HG03432 (cell line): ENCODE results near the gene FIBIN.
"Not testable (repeated sequence)": the region's sequence is repeated elsewhere in the genome, so short reads cannot be mapped to it uniquely, and the experiment has no call there.

Source experiments
- ATAC-seq: cut with Tn5 transposase; IDR thresholded peaks from one replicate; pipeline ENCODE4 v1.9.1; 2021; ENCODE audit warnings: mild to moderate bottlenecking, moderate library complexity; ENCODE audit not compliant: unreplicated experiment

FIBIN gene

GRCh38 chr11:26976389-26976788 is 17.5 kb upstream of the FIBIN start:
- ATAC-seq: no peak

DNA sequence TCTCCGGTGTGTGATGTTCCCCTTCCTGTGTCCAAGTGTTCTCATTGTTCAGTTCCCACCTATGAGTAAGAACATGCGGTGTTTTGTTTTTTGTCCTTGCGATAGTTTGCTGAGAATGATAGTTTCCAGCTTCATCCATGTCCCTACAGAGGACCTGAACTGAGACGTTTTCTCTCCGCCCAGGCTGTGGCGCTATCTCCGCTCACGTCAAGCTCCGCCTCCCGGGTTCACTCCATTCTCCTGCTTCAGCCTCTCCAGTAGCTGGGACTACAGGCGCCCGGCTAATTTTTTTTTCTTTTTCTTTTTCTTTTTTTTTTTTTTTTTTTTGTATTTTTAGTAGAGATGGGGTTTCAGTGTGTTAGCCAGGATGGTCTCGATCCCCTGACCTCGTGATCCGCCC is 16.7 kb upstream of the FIBIN start:
- ATAC-seq: not testable (repeated sequence)

DNA sequence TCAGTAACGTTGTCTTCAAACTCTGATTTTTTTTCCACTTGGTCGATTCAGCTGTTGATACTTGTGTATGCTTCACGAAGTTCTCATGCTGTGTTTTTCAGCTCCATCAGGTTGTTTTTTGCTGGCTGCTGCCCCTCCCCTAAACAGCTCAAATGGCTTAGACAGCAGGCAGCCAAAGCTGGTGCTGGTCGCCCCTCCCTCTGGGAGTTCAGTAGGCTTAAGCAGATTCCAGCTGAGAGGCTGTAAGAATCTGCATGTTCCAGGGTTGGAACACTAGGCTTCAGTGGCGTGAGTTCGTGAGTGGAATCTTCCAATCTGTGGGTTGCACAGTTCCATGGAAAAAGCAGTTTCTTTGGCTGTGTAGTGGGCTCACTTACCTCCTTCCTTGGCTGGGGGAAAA is 10.3 kb upstream of the FIBIN start:
- no peak for ATAC-seq

DNA sequence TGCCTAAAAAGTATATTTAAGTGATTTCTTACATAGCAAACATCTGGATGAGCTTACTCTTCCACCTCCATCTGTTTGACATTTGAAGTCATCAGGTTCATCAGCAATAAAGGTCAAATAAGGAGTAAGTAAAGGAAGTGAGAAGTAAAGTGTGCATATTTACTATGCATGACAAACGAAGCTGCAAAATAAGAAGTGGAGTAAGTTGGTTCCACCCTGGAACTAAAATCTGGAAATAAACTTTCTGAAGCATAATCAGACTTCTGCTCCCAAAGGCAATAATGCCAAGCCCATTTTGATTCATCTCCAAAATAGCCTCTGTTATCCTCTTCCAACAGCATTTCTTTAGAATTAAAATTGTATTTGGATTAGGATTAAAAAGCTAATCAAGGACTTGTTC is 8.4 kb upstream of the FIBIN start:
- ATAC-seq: no peak

DNA sequence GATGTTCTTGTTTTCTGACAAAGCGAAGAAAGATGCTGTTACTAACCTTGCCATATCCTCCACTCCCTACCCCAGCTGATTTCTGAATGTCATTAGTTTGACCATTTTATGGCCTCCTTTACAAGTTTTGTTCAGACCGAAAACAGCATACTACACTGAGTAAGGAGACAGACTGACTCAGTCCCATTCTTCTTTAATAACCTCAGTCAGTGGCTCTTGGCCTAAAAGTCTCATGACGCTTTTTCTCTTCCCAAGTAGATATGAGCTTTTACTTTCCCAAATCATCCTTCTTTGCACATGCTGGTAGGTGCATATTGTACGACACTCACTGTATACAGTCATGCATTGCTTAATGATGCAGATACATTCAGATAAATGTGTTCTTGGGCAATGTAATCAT is 8.0 kb upstream of the FIBIN start:
- no peak for ATAC-seq

- no peak for ATAC-seq
Measured at GRCh38 chr11:26987272-26987671, 6.6 kb upstream of the FIBIN start.

DNA sequence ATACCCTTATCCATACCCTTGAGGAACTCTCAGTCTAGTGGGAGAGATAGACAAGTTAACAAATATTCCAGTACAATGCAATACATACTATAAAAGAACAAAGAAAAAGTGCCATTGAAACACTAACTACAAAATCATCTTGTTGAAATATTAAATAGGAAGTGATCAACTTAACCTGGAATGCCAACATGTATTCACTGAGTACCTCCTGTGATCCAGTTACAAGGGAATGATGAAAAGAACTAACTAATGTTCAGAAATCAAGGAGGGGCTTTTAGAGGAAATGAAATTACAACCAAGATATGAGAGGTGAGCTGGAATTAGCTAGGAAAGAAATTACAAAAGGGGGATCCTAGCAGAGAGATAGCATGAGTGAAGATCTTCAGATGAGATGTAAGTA is 6.2 kb upstream of the FIBIN start:
- no peak for ATAC-seq

- no peak for ATAC-seq
Measured at GRCh38 chr11:26992031-26992541, 1.8 kb upstream of the FIBIN start.

GRCh38 chr11:26994631-26995095 is 751 bp downstream of the FIBIN start:
- ATAC-seq: no peak

DNA sequence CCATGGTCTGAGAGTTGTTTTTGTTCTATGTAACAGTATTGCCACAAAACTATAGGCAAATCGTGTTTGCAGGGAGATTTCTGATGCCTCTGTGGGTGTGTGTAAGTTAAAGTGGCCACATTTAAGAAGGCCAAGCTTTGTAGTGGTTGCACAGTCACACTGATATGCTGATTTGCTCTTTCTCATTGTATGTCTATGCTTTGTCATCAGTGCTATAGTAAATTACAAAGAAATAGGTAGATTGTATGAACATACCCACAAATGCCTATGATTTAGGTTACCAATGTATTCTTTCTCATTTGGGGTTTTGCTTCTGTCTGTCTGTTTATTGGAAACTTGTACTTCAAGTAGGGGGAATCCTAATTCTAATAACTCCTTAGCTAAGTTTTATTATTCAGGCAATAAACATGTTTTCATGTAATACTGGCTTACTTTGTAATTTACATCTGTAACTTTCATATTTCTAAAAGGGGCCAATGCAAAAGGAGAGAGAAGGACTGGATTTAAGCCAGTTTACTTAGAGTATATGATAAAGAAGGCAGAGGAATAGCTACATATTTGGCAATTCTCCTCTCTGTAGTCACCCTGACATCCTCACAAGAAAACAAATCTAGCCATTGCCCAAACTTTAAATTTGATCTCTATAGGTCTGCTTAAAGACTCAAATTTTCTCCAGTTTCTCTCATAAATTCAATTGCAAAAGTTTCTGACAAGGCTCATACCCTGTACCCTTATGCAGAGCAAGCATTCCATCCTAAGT is 2.0 kb downstream of the FIBIN start:
- no peak for ATAC-seq

- ATAC-seq: no peak
Measured at GRCh38 chr11:26997378-26997777, 3.5 kb downstream of the FIBIN start.

- ATAC-seq: not testable (repeated sequence)
Measured at GRCh38 chr11:27001136-27001730, 7.3 kb downstream of the FIBIN start.

GRCh38 chr11:27002431-27002830 is 8.5 kb downstream of the FIBIN start:
- no peak for ATAC-seq

- ATAC-seq: no peak
Measured at GRCh38 chr11:27002838-27003237, 8.9 kb downstream of the FIBIN start.

GRCh38 chr11:27004103-27004502 is 10.2 kb downstream of the FIBIN start:
- no peak for ATAC-seq

DNA sequence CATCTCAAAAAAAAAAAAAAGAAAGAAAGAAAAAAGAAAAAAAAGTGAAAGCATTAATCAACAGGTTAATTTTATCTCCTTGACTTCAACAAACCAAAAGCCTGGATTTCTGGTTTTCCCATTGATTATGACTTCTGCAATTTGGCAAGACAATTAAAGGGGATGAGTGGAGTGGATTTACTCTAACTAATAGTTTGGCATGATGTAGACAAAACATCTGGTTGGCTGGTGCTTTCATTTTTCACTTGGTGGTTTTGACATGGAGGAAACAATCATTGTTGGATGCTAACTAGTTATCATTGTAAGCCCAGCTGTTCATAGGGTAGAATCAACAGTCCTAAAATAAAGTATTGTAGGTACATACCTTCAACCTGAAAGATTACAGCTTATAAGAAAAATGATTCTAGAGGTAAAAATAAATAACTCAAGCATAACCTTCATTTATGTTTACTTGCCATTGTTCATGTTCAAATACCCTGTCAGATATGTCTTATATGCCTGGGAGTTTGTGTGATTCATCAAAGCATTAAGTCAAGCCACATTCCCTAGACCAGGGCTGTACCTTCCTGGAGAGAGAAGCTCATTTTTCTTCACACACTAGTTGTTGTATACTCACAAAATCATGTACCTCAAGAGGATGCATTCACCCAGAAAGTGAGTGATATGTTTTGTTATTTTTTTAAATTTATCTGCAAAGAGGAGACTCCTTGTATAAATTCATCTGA is 15.1 kb downstream of the FIBIN start:
- no peak for ATAC-seq

GRCh38 chr11:27011560-27012233 is 17.8 kb downstream of the FIBIN start:
- no peak for ATAC-seq

DNA sequence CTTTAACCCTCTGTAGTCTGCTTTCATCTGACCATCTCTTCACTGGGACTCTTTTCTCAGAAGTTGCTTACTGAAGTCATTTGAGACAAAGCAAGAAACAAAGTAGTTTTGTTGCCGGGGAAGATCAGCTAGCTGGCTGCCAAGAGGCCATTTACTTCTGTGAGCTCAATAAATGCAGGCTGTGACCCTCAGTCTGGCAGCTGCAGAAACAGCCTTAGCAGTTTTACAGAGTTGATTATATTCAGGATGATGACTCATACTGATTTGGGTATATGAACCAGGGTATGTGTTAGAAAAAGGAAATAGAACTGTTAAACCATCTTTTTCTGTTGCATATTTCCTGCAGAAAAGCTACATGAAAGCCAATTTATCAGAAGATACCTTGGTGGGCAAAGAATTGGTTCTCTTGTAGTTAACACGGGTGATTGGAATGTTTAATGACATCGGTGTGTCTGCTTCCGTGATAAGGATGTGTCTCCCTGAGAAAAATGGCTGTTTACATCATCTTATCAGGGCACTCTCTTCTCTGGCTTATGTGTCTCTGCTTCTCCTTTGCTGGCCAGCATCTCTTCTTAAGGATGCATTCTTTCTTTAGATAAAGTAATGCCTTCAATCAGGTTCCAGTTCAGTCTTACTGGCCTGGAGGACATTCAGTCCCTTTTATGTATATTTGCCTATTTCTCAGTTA is 18.5 kb downstream of the FIBIN start:
- peak; percentile 60 for ATAC-seq

DNA sequence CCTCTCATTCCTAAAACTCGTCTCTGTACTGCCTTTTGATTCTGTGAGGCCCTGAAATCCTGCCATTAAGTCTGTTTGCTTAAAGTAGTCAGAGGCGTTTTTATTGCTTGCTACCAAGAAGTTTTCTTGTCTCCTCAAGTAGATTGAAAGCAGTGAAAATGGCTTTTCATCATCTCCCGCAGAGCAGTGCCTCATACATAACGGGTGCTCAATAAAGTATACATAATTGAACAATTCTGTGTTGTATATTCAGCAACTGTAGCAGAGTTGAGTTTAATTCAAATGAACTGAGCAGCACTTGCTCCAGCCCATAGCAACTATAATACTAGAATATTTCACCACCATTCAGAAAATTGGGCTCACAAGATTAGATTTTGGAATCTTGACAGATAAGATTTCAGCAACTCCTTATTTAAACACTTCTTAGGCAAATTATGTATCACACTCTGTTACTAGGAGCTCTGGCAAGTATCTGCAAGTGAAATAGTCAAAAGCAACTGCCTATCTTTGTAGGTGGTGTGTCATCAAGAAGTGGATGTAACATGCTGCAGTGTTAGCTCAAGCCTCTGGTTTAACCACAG is 20.0 kb downstream of the FIBIN start:
- no peak for ATAC-seq

- no peak for ATAC-seq
Measured at GRCh38 chr11:27018902-27019529, 25.1 kb downstream of the FIBIN start.
